ENCODE results near the gene ISOC2. TPM values are rescaled to one million over a fixed set of nuclear protein-coding genes. Genes with fewer than 3 reads are reported as not detected.
A peak's percentile ranks its signal among the peaks of the same experiment; 100 is the strongest.

The ISOC2 gene
- total RNA-seq, 2 experiments from 2014 or later, result 29.0 to 29.3 TPM

GRCh38 chr19:55503502-55504251, 42.2 kb upstream of the ISOC2 start:
- DNase-seq (peak; percentile 92), ATAC-seq (peak; percentile 96)
- H3K9me3 Mint-ChIP-seq, result peaks cover 3% of the 10 kb centered on the region
- peak overlapping the region; percentile 78 for H3K27ac Mint-ChIP-seq
- intact Hi-C loops (cut with micrococcal nuclease), result loop anchor here (5.0 kb wide), 1 partner anchor 36 kb away; no protein-coding TSS in a partner anchor
- H3K4me3 Mint-ChIP-seq, result peak overlapping the region; percentile 70
- peaks cover 23% of the 10 kb centered on the region for H3K4me1 Mint-ChIP-seq (ENCODE audit: low read depth)
- peak; percentile 99 for TF ChIP-seq CTCF (IDR thresholded peaks at IDR 0.05)
- ChIA-PET CTCF (interaction anchor here (0.6 to 3.1 kb wide), 54 partner anchors 9 to 623 kb away, joined by 3 to 77 read pairs (median 5); partner anchors contain the start of genes C19orf85, FIZ1, ISOC2 and NAT14), POLR2A (interaction anchor here (0.6 to 1.4 kb wide), 7 partner anchors 16 to 133 kb away, joined by 3 to 4 read pairs (median 3); no protein-coding TSS in a partner anchor)
- H3K36me3 Mint-ChIP-seq (ENCODE audit: low read depth), result peaks cover 2% of the 10 kb centered on the region
- peaks cover 3% of the 10 kb centered on the region for H3K27me3 Mint-ChIP-seq

- intact Hi-C loops (cut with micrococcal nuclease), result loop anchor here (5.0 kb wide), 1 partner anchor 36 kb away; no protein-coding TSS in a partner anchor
- ATAC-seq, result no peak
- no peak for DNase-seq
- POLR2A ChIA-PET, result interaction anchor here (0.7 to 1.4 kb wide), 3 partner anchors 17 to 134 kb away, joined by 3 to 4 read pairs (median 3); no protein-coding TSS in a partner anchor
- Mint-ChIP-seq H3K9me3 (peaks cover 3% of the 10 kb centered on the region), H3K4me1 (ENCODE audit: low read depth) (peaks cover 23% of the 10 kb centered on the region), H3K4me3 (peak overlapping the region; percentile 70), H3K27me3 (peaks cover 3% of the 10 kb centered on the region), H3K27ac (peak overlapping the region; percentile 78), H3K36me3 (ENCODE audit: low read depth) (peaks cover 2% of the 10 kb centered on the region)
- no peak for TF ChIP-seq CTCF (IDR thresholded peaks at IDR 0.05)
- CTCF ChIA-PET, result interaction anchor here (0.7 to 3.1 kb wide), 26 partner anchors 9 to 622 kb away, joined by 3 to 77 read pairs (median 7); partner anchors contain the start of genes C19orf85, FIZ1, ISOC2 and NAT14
Observed at GRCh38 chr19:55503157-55503501, 41.7 kb upstream of the ISOC2 start.

GRCh38 chr19:55502197-55502952, 40.9 kb upstream of the ISOC2 start:
- peaks cover 23% of the 10 kb centered on the region for H3K4me1 Mint-ChIP-seq (ENCODE audit: low read depth)
- no peak overlapping the region for H3K27ac Mint-ChIP-seq
- ATAC-seq (no peak), DNase-seq (no peak)
- TF ChIP-seq CTCF (IDR thresholded peaks at IDR 0.05), result no peak
- no peaks in the 10 kb centered on the region for H3K27me3 Mint-ChIP-seq
- CTCF ChIA-PET, result interaction anchor here (1.1 to 3.1 kb wide), 5 partner anchors 8 to 414 kb away, joined by 3 to 77 read pairs (median 17); no protein-coding TSS in a partner anchor
- peaks cover 2% of the 10 kb centered on the region for H3K36me3 Mint-ChIP-seq (ENCODE audit: low read depth)
- intact Hi-C loops (cut with micrococcal nuclease), result loop anchor here (5.0 kb wide), 1 partner anchor 35 kb away; no protein-coding TSS in a partner anchor
- POLR2A ChIA-PET, result interaction anchor here (1.2 kb wide), 1 partner anchor 39 kb away, joined by 3 read pairs; no protein-coding TSS in a partner anchor
- peaks cover 3% of the 10 kb centered on the region for H3K9me3 Mint-ChIP-seq
- peak overlapping the region; percentile 2 for H3K4me3 Mint-ChIP-seq

- ATAC-seq (no peak), DNase-seq (no peak)
- Mint-ChIP-seq H3K4me1 (ENCODE audit: low read depth) (peaks cover 23% of the 10 kb centered on the region), H3K9me3 (peaks cover 3% of the 10 kb centered on the region), H3K4me3 (no peak overlapping the region), H3K27me3 (no peaks in the 10 kb centered on the region), H3K36me3 (ENCODE audit: low read depth) (peaks cover 2% of the 10 kb centered on the region), H3K27ac (no peak overlapping the region)
- no peak for TF ChIP-seq CTCF (IDR thresholded peaks at IDR 0.05)
- POLR2A ChIA-PET, result interaction anchor here (1.1 kb wide), 1 partner anchor 14 kb away, joined by 3 read pairs; no protein-coding TSS in a partner anchor
- intact Hi-C loops (cut with micrococcal nuclease), result loop anchor here (5.0 kb wide), 1 partner anchor 33 kb away; no protein-coding TSS in a partner anchor
- CTCF ChIA-PET, result interaction anchor here (1.2 to 1.3 kb wide), 2 partner anchors 33 to 131 kb away, joined by 5 to 11 read pairs; no protein-coding TSS in a partner anchor
Observed at GRCh38 chr19:55500368-55500952, 39.0 kb upstream of the ISOC2 start.
